GM21515 (cell line): ENCODE data around the gene TMEM209.

Source experiments
- ATAC-seq: cut with Tn5 transposase; IDR thresholded peaks from one replicate; pipeline ENCODE4 v1.9.1; 2021; ENCODE audit not compliant: unreplicated experiment

Gene TMEM209

GRCh38 chr7:130144312-130145171, 60.7 kb downstream of the TMEM209 start:
- no peak for ATAC-seq

GRCh38 chr7:130143986-130144311, 61.3 kb downstream of the TMEM209 start:
- ATAC-seq: no peak

GRCh38 chr7:130143334-130143732, 61.9 kb downstream of the TMEM209 start:
- no peak for ATAC-seq

GRCh38 chr7:130142654-130143333, 62.4 kb downstream of the TMEM209 start:
- ATAC-seq: no peak

- no peak for ATAC-seq
Measured at GRCh38 chr7:130141884-130142653, 63.1 kb downstream of the TMEM209 start.

GRCh38 chr7:130141161-130141883, 63.9 kb downstream of the TMEM209 start:
- no peak for ATAC-seq

- no peak for ATAC-seq
Measured at GRCh38 chr7:130140551-130141160, 64.5 kb downstream of the TMEM209 start.

GRCh38 chr7:130139193-130139960, 65.8 kb downstream of the TMEM209 start:
- ATAC-seq: no peak

GRCh38 chr7:130137207-130137606, 68.0 kb downstream of the TMEM209 start:
- ATAC-seq: no peak

GRCh38 chr7:130136579-130137167, 68.5 kb downstream of the TMEM209 start:
- ATAC-seq: no peak

- no peak for ATAC-seq
Measured at GRCh38 chr7:130135208-130136205, 69.7 kb downstream of the TMEM209 start.

- no peak for ATAC-seq
Measured at GRCh38 chr7:130134726-130135125, 70.5 kb downstream of the TMEM209 start.

- no peak for ATAC-seq
Measured at GRCh38 chr7:130134106-130134636, 71.0 kb downstream of the TMEM209 start.

GRCh38 chr7:130133029-130133782, 72.0 kb downstream of the TMEM209 start:
- ATAC-seq: no peak

GRCh38 chr7:130131964-130132875, 73.0 kb downstream of the TMEM209 start:
- ATAC-seq: no peak

- no peak for ATAC-seq
Measured at GRCh38 chr7:130131191-130131834, 73.9 kb downstream of the TMEM209 start.
